Measurements from ENCODE around the gene KCNT2.
"Not testable (repeated sequence)": the region's sequence is repeated elsewhere in the genome, so short reads cannot be mapped to it uniquely, and the experiment has no call there.

Gene KCNT2

GRCh38 chr1:196590012-196590708, 18.1 kb downstream of the KCNT2 start:
- DNase-seq (ENCODE audit: low spot score) = no peak

GRCh38 chr1:196584696-196585095, 23.5 kb downstream of the KCNT2 start:
- no peak for DNase-seq (ENCODE audit: low spot score)

GRCh38 chr1:196577386-196577785, 30.9 kb downstream of the KCNT2 start:
- DNase-seq (ENCODE audit: low spot score) = no peak

- no peak for DNase-seq (ENCODE audit: low spot score)
These were observed 35.0 kb downstream of the KCNT2 start for GRCh38 chr1:196573226-196573625.

GRCh38 chr1:196567238-196567637, 41.0 kb downstream of the KCNT2 start:
- no peak for DNase-seq (ENCODE audit: low spot score)

GRCh38 chr1:196563768-196564167, 44.5 kb downstream of the KCNT2 start:
- no peak for DNase-seq (ENCODE audit: low spot score)

- no peak for DNase-seq (ENCODE audit: low spot score)
These were observed 48.9 kb downstream of the KCNT2 start for GRCh38 chr1:196559314-196559713.

- DNase-seq (ENCODE audit: low spot score) = no peak
These were observed 49.8 kb downstream of the KCNT2 start for GRCh38 chr1:196558411-196558810.

- DNase-seq (ENCODE audit: low spot score) = no peak
These were observed 50.4 kb downstream of the KCNT2 start for GRCh38 chr1:196557797-196558196.

- no peak for DNase-seq (ENCODE audit: low spot score)
These were observed 57.5 kb downstream of the KCNT2 start for GRCh38 chr1:196550731-196551130.

- DNase-seq (ENCODE audit: low spot score) = no peak
These were observed 61.7 kb downstream of the KCNT2 start for GRCh38 chr1:196546272-196547111.

GRCh38 chr1:196545222-196545621, 63.0 kb downstream of the KCNT2 start:
- no peak for DNase-seq (ENCODE audit: low spot score)

GRCh38 chr1:196544617-196545016, 63.6 kb downstream of the KCNT2 start:
- DNase-seq (ENCODE audit: low spot score) = no peak

- DNase-seq (ENCODE audit: low spot score) = no peak
These were observed 64.4 kb downstream of the KCNT2 start for GRCh38 chr1:196543833-196544232.

- no peak for DNase-seq (ENCODE audit: low spot score)
These were observed 69.8 kb downstream of the KCNT2 start for GRCh38 chr1:196538473-196538872.

- no peak for DNase-seq (ENCODE audit: low spot score)
These were observed 72.5 kb downstream of the KCNT2 start for GRCh38 chr1:196535727-196536126.

- DNase-seq (ENCODE audit: low spot score) = no peak
These were observed 76.3 kb downstream of the KCNT2 start for GRCh38 chr1:196531737-196532524.

GRCh38 chr1:196527919-196528318, 80.3 kb downstream of the KCNT2 start:
- DNase-seq (ENCODE audit: low spot score) = no peak

GRCh38 chr1:196522574-196523345, 85.5 kb downstream of the KCNT2 start:
- DNase-seq (ENCODE audit: low spot score) = not testable (repeated sequence)

- DNase-seq (ENCODE audit: low spot score) = no peak
These were observed 91.0 kb downstream of the KCNT2 start for GRCh38 chr1:196517193-196517592.

GRCh38 chr1:196516373-196516772, 91.9 kb downstream of the KCNT2 start:
- DNase-seq (ENCODE audit: low spot score) = no peak

- DNase-seq (ENCODE audit: low spot score) = no peak
These were observed 92.3 kb downstream of the KCNT2 start for GRCh38 chr1:196515904-196516303.

All from CD4-positive, alpha-beta T cell treated with Interleukin-2 at 100 ng/mL for 4 hours (primary cell).